Prostate gland (tissue), 2 donors: ENCODE measurements around the gene HAO2. TPM values are rescaled to one million over a fixed set of nuclear protein-coding genes. Genes with fewer than 3 reads are reported as not detected.

Source experiments
- DNase-seq: peaks from one replicate; pipeline ENCODE4 v3.0.0-alpha.2; 2019; ENCODE audit warnings: low spot score
- H3K27ac ChIP-seq, 2 donors: fragments of 200-600 bp; sonication (generic); 2 replicates each; pipeline ENCODE4 v1.5.1; 2017 to 2019
- H3K27me3 ChIP-seq: fragments of 200-600 bp; sonication (generic); replicated peaks from 2 replicates; pipeline ENCODE4 v1.5.1; 2019; ENCODE audit not compliant: insufficient read depth
- H3K36me3 ChIP-seq, 2 donors: fragments of 200-600 bp; sonication (generic); 1 replicate in 1 of 2; 2 replicates in 1 of 2; pipeline versions ENCODE4 v1.5.1 to v1.8.1; 2017 to 2019
- H3K4me1 ChIP-seq: fragments of 200-600 bp; sonication (generic); replicated peaks from 2 replicates; pipeline ENCODE4 v1.5.1; 2019
- H3K4me3 ChIP-seq, 2 donors: fragments of 200-600 bp; sonication (generic); 2 replicates each; pipeline ENCODE4 v1.5.1; 2017 to 2019
- H3K9me3 ChIP-seq: fragments of 200-600 bp; sonication (generic); 2 replicates; pipeline ENCODE4 v1.5.1; 2017
- CTCF ChIP-seq, 4 experiments: fragments of 200-600 bp in 2 of 4; fragments of 450-650 bp in 2 of 4; sonication (generic) in 2 of 4; IDR thresholded peaks; 1 replicate in 3 of 4; 2 replicates in 1 of 4; pipeline ENCODE4 v1.5.1; 2016 to 2019; ENCODE audit warnings: antibody characterized with exemption in 4 of 4, mild to moderate bottlenecking in 2 of 4, moderate library complexity in 2 of 4
- POLR2A ChIP-seq: fragments of 450-650 bp; IDR thresholded peaks from one replicate; pipeline ENCODE4 v1.6.1; 2016; ENCODE audit warnings: antibody characterized with exemption, mild to moderate bottlenecking
- POLR2AphosphoS5 ChIP-seq: sonication (generic); formaldehyde crosslinking; IDR thresholded peaks from one replicate; pipeline ENCODE4 v1.6.1; 2017; ENCODE audit warnings: antibody characterized with exemption
- WGBS: methylation state at CpG from one replicate; pipeline ENCODE4 v1.1.5; 2018; 5-methylcytosine and 5-hydroxymethylcytosine counted together
- intact Hi-C: fragments of 100-400 bp; cut with DNase I; formaldehyde crosslinking; loops from one replicate; pipeline ENCODE4 v1.14.2; 2022
- total RNA-seq, 2 donors: library from RNA; depleted of rRNA; stranded (reverse); fragments of >200 nt; gene quantifications; one replicate each; pipeline ENCODE4 v1.1.0, GENCODE V29; 2016

HAO2 gene
- total RNA-seq, 2 donors from 2014 or later = not detected

- no peaks in the 10 kb centered on the region for H3K9me3 ChIP-seq
- no peaks in the 10 kb centered on the region for H3K36me3 ChIP-seq
- intact Hi-C loops = no loop called here
- 39% methylated on average over 8 of the region's 8 CpGs for WGBS
- no peak overlapping the region for H3K4me3 ChIP-seq
- H3K4me1 ChIP-seq = no peaks in the 10 kb centered on the region
- no peaks in the 10 kb centered on the region for H3K27me3 ChIP-seq
- no peak for TF ChIP-seq CTCF (IDR thresholded peaks at IDR 0.05)
- no peak for TF ChIP-seq POLR2A
- no peak for TF ChIP-seq POLR2AphosphoS5
- H3K27ac ChIP-seq = no peak overlapping the region
- DNase-seq = no peak
Measured at GRCh38 chr1:119329541-119330461, 38.8 kb upstream of the HAO2 start.

- 47% methylated on average over 6 of the region's 6 CpGs for WGBS
- DNase-seq = no peak
- no peaks in the 10 kb centered on the region for H3K9me3 ChIP-seq
- no peaks in the 10 kb centered on the region for H3K4me1 ChIP-seq
- no peaks in the 10 kb centered on the region for H3K27me3 ChIP-seq
- no peaks in the 10 kb centered on the region for H3K36me3 ChIP-seq
- intact Hi-C loops = no loop called here
- no peak overlapping the region for H3K27ac ChIP-seq
- TF ChIP-seq POLR2A = no peak
- TF ChIP-seq CTCF (IDR thresholded peaks at IDR 0.05) = no peak
- H3K4me3 ChIP-seq = no peak overlapping the region
Measured at GRCh38 chr1:119330466-119331189, 38.0 kb upstream of the HAO2 start.

- H3K27ac ChIP-seq = no peak overlapping the region
- H3K4me1 ChIP-seq = no peaks in the 10 kb centered on the region
- no peak for DNase-seq
- no peaks in the 10 kb centered on the region for H3K9me3 ChIP-seq
- 84% methylated on average over 6 of the region's 6 CpGs for WGBS
- no peak overlapping the region for H3K4me3 ChIP-seq
- intact Hi-C loops = no loop called here
- H3K27me3 ChIP-seq = no peaks in the 10 kb centered on the region
- TF ChIP-seq POLR2AphosphoS5 (no peak), POLR2A (no peak), CTCF (IDR thresholded peaks at IDR 0.05) (no peak)
- no peaks in the 10 kb centered on the region for H3K36me3 ChIP-seq
Measured at GRCh38 chr1:119331190-119331515, 37.4 kb upstream of the HAO2 start.

- Histone ChIP-seq H3K36me3 (no peaks in the 10 kb centered on the region), H3K4me3 (no peak overlapping the region), H3K4me1 (no peaks in the 10 kb centered on the region), H3K27me3 (no peaks in the 10 kb centered on the region), H3K27ac (no peak overlapping the region), H3K9me3 (no peaks in the 10 kb centered on the region)
- no peak for DNase-seq
- TF ChIP-seq CTCF (IDR thresholded peaks at IDR 0.05) (no peak), POLR2A (no peak), POLR2AphosphoS5 (no peak)
- intact Hi-C loops = no loop called here
- WGBS = 95% methylated on average over 1 of the region's 1 CpG
Measured at GRCh38 chr1:119331915-119332314, 36.7 kb upstream of the HAO2 start.
